Activated CD8-positive, alpha-beta memory T cell treated with anti-CD3 and anti-CD28 coated beads for 36 hours (primary cell): Measurements from ENCODE around the gene COL18A1. TPM values are rescaled to one million over a fixed set of nuclear protein-coding genes. Genes with fewer than 3 reads are reported as not detected.

Experiments used
- CTCF ChIA-PET: fragments of 350-600 bp; sonication (Branson Sonifier 250); formaldehyde crosslinking; loops from one replicate; lab custom pipeline; 2021; ENCODE audit warnings: antibody characterized with exemption; lab: Charles Lee
- POLR2A ChIA-PET: fragments of 350-600 bp; sonication (Branson Sonifier 250); formaldehyde crosslinking; loops from one replicate; lab custom pipeline; 2021; ENCODE audit warnings: antibody characterized with exemption; lab: Charles Lee
- total RNA-seq, 2 experiments: library from RNA; stranded (reverse); gene quantifications; one replicate each; pipeline ENCODE4 v1.2.3, GENCODE V29; 2021

Gene COL18A1
- total RNA-seq, 2 experiments from 2014 or later, result 1.9 TPM

- POLR2A ChIA-PET, result no interaction called here
- CTCF ChIA-PET, result no interaction called here
Measured at GRCh38 chr21:45421071-45421845, 16.3 kb downstream of the COL18A1 start.

- ChIA-PET CTCF (no interaction called here), POLR2A (no interaction called here)
Measured at GRCh38 chr21:45421846-45422775, 17.1 kb downstream of the COL18A1 start.

- POLR2A ChIA-PET, result no interaction called here
- CTCF ChIA-PET, result no interaction called here
Measured at GRCh38 chr21:45423201-45423955, 18.4 kb downstream of the COL18A1 start.

- ChIA-PET CTCF (no interaction called here), POLR2A (no interaction called here)
Measured at GRCh38 chr21:45423968-45424853, 19.2 kb downstream of the COL18A1 start.

- ChIA-PET POLR2A (no interaction called here), CTCF (no interaction called here)
Measured at GRCh38 chr21:45424854-45425795, 20.2 kb downstream of the COL18A1 start.

GRCh38 chr21:45427331-45428271 lies 22.6 kb downstream of the COL18A1 start:
- POLR2A ChIA-PET, result no interaction called here

GRCh38 chr21:45428534-45428933 lies 23.6 kb downstream of the COL18A1 start:
- ChIA-PET POLR2A (no interaction called here), CTCF (interaction anchor here (0.7 kb wide), 1 partner anchor 136 kb away, joined by 3 read pairs; no protein-coding TSS in a partner anchor)

More at GRCh38 chr21:45427331-45428271, 22.6 kb downstream of the COL18A1 start:
- CTCF ChIA-PET, result interaction anchor here (0.7 kb wide), 1 partner anchor 135 kb away, joined by 3 read pairs; no protein-coding TSS in a partner anchor

GRCh38 chr21:45429221-45430175 lies 24.5 kb downstream of the COL18A1 start:
- POLR2A ChIA-PET, result no interaction called here
- CTCF ChIA-PET, result no interaction called here

- ChIA-PET CTCF (no interaction called here), POLR2A (no interaction called here)
Measured at GRCh38 chr21:45430521-45431501, 25.8 kb downstream of the COL18A1 start.

GRCh38 chr21:45431781-45432572 lies 27.0 kb downstream of the COL18A1 start:
- POLR2A ChIA-PET, result no interaction called here
- CTCF ChIA-PET, result no interaction called here

GRCh38 chr21:45432575-45433255 lies 27.8 kb downstream of the COL18A1 start:
- ChIA-PET POLR2A (no interaction called here), CTCF (no interaction called here)

GRCh38 chr21:45433301-45433700 lies 28.3 kb downstream of the COL18A1 start:
- CTCF ChIA-PET, result no interaction called here
- POLR2A ChIA-PET, result no interaction called here
